Nucleus accumbens (tissue), 56 donors: ENCODE measurements around the gene CCDC15.

Source experiments
- DNase-seq, 56 donors: peaks; one replicate each; lab custom pipeline; 2025; lab: John Stamatoyannopoulos, UW

The CCDC15 gene, protein sequence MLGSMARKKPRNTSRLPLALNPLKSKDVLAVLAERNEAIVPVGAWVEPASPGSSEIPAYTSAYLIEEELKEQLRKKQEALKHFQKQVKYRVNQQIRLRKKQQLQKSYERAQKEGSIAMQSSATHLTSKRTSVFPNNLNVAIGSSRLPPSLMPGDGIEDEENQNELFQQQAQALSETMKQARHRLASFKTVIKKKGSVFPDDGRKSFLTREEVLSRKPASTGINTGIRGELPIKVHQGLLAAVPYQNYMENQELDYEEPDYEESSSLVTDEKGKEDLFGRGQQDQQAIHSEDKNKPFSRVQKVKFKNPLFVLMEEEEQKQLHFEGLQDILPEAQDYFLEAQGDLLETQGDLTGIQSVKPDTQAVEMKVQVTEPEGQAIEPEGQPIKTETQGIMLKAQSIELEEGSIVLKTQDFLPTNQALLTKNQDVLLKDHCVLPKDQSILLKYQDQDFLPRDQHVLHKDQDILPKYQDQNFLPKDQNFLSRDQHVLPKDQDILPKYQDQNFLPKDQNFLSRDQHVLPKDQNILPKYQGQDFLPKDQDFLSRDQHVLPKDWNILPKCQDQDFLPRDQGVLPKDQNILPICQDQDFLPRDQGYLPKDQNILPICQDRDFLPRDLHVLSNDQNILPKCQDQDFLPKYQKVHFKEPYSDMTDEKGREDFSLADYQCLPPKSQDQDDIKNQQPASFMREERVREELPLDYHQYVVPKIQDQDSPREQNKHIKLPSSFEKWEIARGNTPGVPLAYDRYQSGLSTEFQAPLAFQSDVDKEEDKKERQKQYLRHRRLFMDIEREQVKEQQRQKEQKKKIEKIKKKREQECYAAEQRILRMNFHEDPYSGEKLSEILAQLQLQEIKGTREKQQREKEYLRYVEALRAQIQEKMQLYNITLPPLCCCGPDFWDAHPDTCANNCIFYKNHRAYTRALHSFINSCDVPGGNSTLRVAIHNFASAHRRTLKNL

DNA sequence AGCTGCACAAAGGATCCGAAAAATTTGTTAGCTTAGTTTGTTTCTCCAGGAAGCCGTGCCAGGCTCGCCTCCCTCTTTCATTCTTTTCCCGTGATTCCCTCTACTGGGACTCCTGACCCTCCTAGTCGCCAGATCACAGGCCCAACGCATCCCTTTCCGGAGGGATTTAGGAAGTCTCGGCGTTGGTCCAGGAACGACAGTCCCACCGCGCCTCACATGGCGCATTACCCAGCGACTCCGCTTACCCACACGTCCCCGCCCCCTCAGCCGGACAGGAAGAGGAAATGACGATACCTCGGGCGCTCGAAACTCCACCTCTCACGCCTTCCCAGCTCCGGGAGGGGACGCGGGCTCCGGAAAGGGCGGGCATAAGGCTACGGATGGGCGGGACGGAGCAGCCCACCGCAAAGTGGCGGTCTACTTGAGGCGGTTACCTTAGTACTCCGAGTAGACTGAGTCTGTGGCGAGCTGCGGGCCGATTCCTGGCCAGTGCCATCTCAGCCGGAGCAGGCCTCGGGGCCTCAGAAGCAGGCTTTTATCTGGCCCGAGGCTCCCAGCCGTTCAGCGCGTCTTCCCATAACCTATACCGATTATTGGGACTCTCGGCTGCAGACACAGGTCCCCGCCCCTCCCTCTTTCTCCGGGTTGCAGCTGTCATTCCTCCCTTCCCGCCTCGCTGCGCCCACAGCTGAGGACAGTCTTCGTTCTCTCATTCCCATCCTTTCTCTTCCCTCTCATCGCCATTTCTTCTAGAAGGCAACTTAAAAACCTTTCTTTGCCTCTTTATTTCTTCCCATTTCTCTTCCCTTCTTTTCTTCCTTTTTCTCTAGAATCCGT, at the start of gene CCDC15:
Gene CCDC15, plus strand, starts transcription at position 450 of the 837 bp plus-strand sequence. CDS start 531 bp downstream, outside the sequence.
- DNase-seq: peak; percentile 76 to 99 (median 96)

DNA sequence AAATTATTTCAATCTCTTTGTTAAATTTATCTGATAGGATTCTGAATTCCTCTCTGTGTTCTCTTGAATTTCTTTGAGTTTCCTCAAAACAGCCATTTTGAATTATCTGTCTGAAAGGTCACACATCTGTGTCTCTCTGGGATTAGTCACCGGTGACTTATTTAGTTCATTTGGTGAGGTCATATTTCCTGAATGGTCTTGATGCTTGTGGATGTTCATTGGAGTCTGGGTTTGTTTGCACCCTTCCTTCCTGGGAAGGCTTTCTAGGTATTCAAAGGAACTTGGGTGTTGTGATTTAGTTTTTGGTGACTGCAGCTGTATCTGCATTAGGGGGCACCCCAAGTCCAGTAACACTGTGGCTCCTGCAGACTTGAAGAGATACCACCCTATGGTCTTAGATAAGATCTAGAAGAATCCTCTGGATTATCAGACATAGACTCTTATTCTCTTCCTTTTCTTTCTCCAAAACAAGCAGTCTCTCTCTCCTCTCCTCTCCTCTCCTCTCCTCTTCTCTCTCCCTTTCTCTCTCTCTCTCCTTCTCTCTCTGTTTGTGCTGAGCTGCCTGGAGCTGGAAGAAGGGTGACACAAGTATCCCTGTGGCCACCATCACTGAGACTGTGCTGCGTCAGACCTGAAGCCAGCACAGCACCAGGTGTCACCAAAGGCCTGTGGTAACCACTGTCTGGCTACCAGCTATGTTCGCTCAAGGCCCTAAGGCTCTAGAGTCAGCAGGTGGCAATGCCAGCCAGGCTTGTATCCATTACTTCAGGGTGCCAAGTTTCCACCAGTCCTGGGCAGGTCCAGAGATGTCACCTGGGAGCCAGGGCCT, 38.2 kb upstream of the CCDC15 start:
- no peak for DNase-seq

DNA sequence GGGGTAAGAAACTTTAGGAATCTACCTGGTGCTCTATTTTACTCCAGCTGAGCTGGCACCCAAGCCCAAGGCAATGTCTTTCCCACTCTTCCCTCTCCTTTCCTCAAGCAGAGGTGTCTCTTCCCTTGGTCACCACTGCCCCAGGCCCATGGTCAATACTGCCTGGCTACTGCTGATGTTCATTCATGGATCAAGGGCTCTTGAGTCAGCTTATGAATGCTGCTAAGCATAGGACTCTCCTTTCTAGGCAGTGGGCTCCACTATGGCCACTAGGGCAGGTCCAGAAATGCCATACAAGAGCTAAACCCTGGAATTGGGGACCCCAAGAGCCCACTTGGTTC, 37.7 kb upstream of the CCDC15 start:
- DNase-seq: no peak

DNA sequence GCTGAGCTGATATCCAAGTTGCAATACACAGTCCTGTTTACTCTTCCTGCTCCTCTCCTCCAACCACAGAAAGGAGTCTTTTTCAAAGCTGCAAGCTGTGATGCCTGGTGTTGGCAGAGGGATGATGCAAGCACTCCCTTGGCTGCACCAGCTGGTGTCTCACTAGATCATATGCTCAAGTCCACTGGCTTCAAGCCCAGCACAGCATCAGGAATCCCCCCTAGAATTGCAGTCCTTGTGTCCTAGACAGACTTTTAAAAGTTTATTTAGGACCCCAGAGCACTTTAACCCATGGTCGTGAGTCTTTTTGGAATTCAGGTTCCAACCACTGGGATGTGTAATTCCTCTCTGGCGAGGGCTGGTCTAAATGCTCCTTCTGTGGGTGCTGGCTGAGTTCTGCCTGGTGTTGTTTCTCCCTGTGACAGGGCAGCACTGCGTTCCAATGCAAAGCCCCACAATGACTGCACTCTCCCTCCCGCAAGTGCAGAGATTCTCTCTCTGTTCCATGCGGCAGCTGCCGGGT, 36.8 kb upstream of the CCDC15 start:
- DNase-seq: peak in 48 of 56 donors; percentile 18 to 91 (median 78)

DNA sequence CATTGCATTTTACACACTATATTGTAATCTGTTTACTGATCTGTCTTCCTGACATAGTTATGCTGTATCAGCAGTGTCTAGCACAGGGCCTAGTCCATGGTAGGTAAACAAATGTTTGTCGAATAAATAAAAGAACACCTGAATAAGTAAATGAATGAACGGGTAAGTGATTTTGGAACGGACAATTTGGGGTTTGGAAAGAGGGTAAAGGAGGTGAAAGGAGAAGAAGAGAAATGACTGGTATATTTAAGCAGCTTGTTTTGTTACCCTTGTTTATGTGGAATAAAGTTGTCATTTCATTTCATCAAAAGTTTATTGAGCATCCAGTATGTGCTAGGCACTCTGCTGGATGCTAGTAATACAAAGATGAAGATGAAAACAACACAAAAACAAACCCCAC, 35.1 kb upstream of the CCDC15 start, which contains the start of gene HEPN1:
Gene HEPN1, plus strand, starts transcription at position 301 of the 400 bp plus-strand sequence.
- DNase-seq: no peak

DNA sequence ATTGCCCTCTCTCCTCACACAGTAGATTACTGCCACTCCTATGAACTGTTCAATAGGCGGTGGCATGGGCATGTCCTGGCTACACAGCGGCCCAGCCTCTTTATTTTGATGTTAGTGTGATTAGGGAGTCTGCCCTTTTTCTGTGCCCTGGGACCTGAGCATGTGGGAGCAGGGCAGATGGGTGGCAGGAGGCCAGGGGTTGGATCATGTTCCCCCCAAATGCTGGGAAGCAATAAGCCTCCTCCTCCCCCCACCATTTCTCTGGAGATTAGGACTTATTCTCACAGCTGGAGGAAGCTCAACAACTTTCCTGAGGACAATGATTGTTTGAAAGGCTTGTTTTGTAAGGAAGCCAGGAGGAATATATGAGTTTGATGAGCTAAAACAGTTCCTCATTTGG, 34.1 kb upstream of the CCDC15 start:
- DNase-seq: peak in 2 of 56 donors; percentile 30 to 31

DNA sequence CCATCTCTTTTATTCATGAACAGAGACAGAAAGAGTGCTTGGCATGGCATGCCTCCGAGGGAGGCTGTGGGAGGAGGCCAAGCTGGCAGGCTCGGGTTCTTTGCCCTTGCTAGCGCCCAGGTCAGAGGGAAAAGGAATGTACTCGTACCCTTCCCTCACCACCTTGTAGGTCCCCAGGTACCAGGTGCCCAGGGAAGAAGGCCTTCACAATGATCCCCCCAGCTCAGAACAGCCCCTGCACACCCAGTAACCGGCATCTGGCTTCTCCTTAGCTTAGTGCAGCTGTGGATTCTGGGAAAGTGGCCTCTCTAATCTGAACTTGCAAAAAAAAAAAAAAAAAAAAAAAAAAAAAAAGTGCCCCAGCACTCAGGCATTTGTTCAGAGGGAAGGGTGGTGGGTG, 33.6 kb upstream of the CCDC15 start:
- no peak for DNase-seq

DNA sequence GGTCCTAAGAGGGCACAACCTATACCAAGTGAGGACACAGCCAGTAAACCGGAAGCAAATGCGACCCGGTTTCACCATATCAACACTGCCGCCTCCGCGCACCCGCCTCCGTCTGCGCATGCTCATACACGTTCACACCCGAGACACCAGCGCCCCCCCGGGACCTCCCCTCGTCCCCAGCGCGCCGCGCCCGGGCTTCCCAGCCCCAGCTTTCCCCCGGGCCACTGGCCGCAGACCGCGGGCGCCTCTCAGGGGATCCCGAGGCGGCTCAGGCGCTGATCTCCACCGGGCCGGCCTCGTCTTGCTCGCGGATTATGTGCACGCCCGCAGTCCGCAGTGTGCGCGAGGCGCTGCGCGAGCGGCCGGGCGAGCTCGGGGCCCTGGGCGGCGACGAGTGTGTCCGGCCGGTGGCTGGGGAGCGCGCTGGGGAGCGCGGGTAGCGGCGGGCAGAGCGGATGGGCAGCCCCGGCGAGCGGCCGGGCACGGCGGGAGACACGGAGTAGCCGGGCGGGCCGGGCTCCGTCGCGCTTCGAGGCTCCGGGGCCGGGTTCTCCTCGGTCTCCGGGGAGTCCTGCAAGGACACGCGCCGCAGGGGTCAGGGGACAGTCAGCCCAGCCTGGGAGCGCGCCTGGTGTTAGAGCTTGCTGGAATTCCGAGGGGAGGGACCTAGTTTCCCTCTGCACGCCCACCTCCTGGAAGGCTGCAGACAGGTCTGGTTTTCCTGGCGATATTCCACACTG, 33.0 kb upstream of the CCDC15 start:
- DNase-seq: peak in 16 of 56 donors; percentile 23 to 64 (median 32)

DNA sequence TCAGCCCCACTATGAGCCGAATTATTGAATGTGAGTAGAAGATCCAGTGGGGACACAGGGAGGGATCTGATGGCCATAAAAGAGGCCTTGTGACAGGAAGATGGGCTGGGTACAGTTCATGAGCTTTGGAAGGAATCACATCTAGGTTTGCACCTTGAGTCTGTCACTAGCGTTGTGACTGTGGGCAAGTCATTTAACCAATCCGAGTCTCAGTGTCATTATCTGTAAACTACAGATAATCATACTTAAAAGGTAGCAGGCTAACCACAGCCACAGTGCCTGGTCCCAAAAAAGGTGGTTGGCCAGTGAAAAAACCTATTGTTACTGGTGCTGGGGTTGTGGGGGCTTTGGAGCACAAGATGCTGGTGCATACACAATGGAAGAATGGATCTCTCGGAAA, 31.2 kb upstream of the CCDC15 start:
- no peak for DNase-seq

DNA sequence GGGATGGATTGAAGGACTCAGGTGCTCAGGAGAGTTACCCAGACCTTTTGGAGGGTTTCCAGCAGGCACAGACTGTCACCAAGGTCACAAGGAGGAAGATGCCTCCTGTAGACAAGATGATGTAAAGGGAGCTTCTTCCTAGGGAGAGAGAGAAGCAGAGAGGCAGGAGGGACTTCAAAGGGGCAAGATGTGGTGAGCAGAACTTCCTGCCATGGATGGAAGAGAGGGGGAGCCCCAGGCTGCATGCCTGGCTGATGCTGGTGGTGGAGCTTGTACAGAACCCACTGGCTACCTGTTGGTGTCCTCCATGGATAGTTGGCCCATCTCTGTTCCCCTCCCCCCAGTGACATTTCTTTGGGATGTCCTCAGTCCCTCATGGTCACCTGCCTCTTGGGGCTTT, 30.7 kb upstream of the CCDC15 start:
- DNase-seq: no peak

DNA sequence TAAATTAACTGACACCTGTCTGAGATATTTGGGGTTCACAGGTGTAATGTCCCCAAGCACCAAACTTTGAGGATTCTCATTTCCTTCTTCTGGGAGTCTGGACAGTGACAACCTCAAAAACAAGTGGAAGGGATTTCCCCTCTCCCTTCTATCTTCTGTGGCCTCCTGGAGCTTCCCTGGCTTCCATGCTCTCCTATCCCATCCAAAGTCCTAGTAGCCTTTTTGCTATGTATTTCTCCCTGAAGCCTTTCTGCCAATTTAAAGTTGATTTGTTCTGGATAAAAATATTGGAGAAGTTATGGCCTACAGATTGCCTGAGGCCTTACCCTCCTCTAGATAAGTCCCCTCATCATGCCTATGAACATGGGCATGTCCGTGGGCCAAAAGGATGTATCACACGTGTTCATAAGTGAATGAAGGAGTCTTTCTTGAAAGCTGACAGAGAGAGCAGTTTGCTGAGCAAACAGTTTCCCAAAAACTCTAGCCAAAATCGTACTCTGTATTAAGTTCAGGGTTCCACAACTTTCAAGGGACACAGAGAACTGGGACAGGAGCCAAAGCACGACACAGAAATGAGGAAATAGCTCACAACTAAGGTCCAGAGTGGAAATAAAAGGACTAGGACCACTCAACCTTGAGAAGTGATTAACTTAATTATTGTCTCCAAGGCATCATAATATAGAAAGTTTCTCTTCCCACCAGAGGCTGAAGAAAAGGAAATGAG, 24.9 kb upstream of the CCDC15 start:
- DNase-seq: peak in 11 of 56 donors; percentile 12 to 75 (median 30)

DNA sequence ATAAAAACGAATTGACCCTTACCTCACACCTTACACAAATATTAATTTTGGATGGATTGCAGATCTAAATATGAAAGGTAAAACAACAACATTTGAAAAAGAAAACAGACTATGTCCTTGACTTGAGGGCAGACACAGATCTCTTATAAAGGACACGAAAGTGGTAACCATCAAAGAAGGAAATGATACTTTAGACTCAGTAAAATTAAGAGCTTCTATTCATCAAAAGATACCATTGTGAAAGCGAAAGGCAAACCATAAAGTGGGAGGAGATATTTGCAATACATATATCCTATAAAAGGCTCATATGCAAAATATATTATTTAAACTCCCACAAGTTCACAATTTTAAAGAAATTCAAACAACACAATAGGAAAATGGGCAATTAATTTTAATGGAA, 23.2 kb upstream of the CCDC15 start:
- DNase-seq: no peak

DNA sequence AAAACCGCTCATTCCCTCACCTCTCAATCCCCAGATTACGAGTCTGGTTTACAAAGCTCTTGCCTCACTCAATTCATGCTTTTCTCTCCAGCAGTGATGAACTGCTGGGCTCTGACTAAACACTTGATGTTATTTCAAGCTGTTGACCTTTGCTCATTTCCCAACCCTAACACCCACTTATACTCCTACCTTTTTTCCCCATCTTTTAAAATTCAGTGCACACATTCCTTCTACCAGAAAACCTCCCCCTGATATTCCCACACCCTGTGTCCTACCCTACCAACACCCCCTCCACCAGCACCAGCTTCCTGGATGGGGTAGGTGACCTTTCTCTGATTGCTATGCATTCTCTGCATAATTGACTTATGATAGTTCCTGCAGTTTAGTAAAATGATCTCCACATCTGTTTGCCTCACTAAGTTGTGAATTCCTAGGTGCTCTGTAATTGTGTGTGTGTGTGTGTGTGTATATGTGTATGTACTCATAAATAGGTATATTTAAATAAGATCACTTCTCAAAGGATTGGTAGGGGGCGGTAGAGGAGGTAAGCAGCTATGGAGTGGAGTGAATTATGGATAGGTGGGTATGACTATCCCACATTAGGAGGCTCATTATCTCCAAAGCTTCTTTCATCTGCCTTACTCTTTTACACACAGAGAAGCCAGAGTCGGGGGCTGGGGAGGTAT, 19.0 kb upstream of the CCDC15 start:
- DNase-seq: no peak

DNA sequence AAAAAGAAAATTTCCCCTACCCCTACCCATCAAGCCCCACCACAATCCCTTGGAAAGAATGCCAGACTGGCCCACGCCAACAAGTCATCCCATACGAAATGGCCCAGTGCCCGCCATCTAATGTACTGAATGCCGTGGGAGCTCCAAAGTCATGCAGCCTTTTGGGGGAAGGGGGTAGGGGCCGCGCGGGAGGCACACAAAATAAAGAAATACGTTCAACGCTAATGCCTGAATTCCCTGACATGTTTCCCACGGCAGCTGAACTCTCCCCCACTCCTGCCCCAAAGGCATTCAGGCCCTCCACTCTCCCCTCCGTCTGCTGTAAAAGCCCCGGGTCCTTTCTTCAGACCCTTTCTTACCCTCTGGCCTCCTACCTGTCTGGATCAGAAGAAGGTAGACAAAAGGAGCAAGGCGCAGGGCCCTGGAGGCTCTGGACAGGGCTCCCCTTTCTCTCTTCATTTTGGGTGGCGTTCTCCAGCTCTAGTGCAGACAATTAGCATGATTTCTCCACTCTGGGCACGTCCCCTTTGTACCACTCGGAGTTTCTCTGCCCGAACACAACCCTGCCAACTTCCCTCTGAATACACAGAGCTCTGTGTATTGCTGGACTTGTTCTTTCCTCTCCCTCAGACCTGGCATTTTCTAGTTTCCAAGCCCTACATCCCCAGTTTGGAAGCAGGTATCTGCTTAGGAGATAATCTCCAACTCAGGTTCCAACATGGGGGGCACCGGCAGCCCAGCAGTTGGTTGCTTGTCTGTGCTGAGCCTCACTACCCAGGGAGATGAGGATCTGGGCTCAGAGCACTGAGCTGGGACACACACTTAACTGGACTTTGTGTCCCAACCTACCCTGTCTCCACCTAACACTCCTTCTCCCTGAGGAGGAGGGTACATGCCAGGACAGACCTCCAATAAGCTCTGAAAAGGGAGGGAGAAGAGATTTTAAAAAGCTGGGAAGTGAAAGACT, 18.2 kb upstream of the CCDC15 start, which contains the start of gene HEPACAM:
Gene HEPACAM, minus strand, starts transcription at position 500 of the 967 bp plus-strand sequence. Its CDS starts 41 bp downstream, at position 459.
- DNase-seq: peak in 54 of 56 donors; percentile 23 to 93 (median 72)

DNA sequence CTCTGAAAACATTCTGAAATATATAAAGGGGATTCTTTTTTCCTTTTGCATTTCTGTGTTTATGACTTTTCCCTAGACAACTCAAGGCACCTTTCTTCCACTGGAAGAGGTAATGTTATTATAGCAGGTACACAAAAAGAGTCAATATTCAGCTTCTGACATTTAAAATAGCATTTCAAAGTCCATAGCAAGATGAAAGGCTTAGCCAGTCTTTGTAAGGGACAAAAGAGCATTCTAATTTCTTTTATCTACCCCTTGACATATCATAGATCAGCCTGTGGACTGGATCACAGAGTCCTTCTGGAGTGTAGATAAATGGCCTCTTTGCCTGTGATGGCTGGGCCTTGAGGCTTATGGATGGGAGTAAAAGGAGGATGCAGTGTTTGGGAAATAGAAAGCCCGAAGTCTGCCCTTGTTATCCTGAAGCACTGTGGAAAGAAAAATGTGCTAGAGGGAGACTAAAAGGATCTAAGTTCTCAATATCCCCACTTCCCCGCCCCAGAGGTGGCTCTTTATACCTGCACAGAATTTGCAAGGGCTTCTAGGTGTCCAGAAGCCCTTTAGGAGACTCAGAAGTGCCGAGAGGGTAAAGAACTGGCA, 16.6 kb upstream of the CCDC15 start:
- DNase-seq: no peak
